HEK293 (cell line): ENCODE results near the gene MDM2.

ENCODE experiments used
- CTCF ChIP-seq: fragments of 450-650 bp; formaldehyde crosslinking; IDR thresholded peaks from 2 replicates; pipeline ENCODE4 v1.5.1; 2016; ENCODE audit warnings: missing biosample characterization, missing genetic modification characterization
- REST ChIP-seq: fragments of 450-650 bp; formaldehyde crosslinking; IDR thresholded peaks from 2 replicates; pipeline ENCODE4 v1.5.1; 2016; ENCODE audit warnings: missing biosample characterization, missing genetic modification characterization
- SALL2 ChIP-seq: fragments of 450-650 bp; formaldehyde crosslinking; IDR thresholded peaks from 2 replicates; pipeline ENCODE4 v1.5.0; 2017; ENCODE audit warnings: missing biosample characterization, mild to moderate bottlenecking, missing genetic modification characterization, borderline replicate concordance
- TCF7L2 ChIP-seq: IDR thresholded peaks from 2 replicates; pipeline ENCODE4 v1.6.1; 2011; ENCODE audit warnings: low read depth, mild to moderate bottlenecking, inconsistent platforms, low read length, moderate library complexity, borderline replicate concordance
- YY1 ChIP-seq: fragments of 450-650 bp; formaldehyde crosslinking; IDR thresholded peaks from 2 replicates; pipeline ENCODE4 v1.5.1; 2018; ENCODE audit warnings: missing biosample characterization, missing genetic modification characterization
- ZNF10 ChIP-seq: fragments of 450-650 bp; formaldehyde crosslinking; IDR thresholded peaks from 2 replicates; pipeline ENCODE4 v1.5.1; 2017; ENCODE audit warnings: missing biosample characterization, missing genetic modification characterization
- ZNF274 ChIP-seq, 2 experiments: fragments of 200-500 bp in 1 of 2; fragments of 450-650 bp in 1 of 2; sonication (Bioruptor generic) in 1 of 2; formaldehyde crosslinking in 1 of 2; IDR thresholded peaks; 2 replicates each; pipeline versions ENCODE4 v1.5.1 to v1.6.1; 2014 to 2016; ENCODE audit warnings: borderline replicate concordance in 1 of 2, inconsistent platforms in 1 of 2, low read length in 1 of 2, missing biosample characterization in 1 of 2, missing genetic modification characterization in 1 of 2
- ZNF510 ChIP-seq: fragments of 450-650 bp; formaldehyde crosslinking; IDR thresholded peaks from 2 replicates; pipeline ENCODE4 v1.5.1; 2018; ENCODE audit warnings: mild to moderate bottlenecking, missing genetic modification characterization, missing biosample characterization; ENCODE audit not compliant: insufficient replicate concordance
- ZNF621 ChIP-seq: fragments of 450-650 bp; formaldehyde crosslinking; IDR thresholded peaks from 2 replicates; pipeline ENCODE4 v1.5.1; 2017; ENCODE audit warnings: missing biosample characterization, missing genetic modification characterization

DNA sequence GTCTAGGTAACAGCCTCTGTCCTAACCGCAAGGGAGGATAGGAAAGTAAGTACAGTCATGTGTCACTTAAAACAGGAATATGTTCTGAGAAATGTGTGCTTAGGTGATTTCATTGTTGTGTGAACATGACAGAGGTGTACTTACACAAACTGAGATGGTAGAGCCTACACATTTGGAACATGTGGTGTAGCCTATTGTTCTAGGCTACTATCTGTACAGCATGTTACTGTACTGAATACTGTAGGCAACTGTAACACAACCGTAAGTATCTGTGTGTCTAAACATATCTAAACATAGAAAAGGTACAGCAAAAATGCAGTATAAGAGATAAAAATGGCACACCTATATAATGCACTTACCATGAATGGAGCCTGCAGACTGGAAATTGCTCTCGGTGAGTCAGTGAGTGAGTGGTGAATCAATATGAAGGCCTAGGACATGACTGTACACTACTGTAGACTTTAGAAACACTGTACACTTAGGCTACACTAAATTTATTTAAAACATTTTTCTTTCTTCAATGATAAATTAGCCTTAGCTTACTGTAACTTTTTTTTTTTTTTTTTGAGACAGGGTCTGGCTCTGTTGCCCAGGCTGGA lies 13.2 kb upstream of the MDM2 start:
- TF ChIP-seq YY1 (tag by site-specific recombination) (no peak), ZNF510 (tag by site-specific recombination) (no peak), REST (tag by site-specific recombination) (no peak), SALL2 (no peak), CTCF (tag by site-specific recombination) (no peak), ZNF10 (no peak), TCF7L2 (no peak), ZNF621 (tag by site-specific recombination) (no peak), ZNF274 (IDR thresholded peaks at IDR 0.05; ENCODE audit: low read length) (no peak), ZNF274 (tag by site-specific recombination; IDR thresholded peaks at IDR 0.05; ENCODE audit: borderline replicate concordance) (no peak)
